GM12891 (cell line): ENCODE results near the gene ZNF532.

Experiments used
- PAX5 ChIP-seq: IDR thresholded peaks from 2 replicates; pipeline ENCODE4 v1.6.1; 2011; ENCODE audit warnings: low read length, moderate library complexity, mild to moderate bottlenecking; ENCODE audit not compliant: insufficient read depth, severe bottlenecking
- POLR2A ChIP-seq: IDR thresholded peaks from 2 replicates; pipeline ENCODE4 v1.6.1; 2011; ENCODE audit warnings: low read depth, low read length, control low read depth
- POLR2AphosphoS5 ChIP-seq: IDR thresholded peaks from 2 replicates; pipeline ENCODE4 v1.6.1; 2011; ENCODE audit warnings: low read depth, low read length, control low read depth

- TF ChIP-seq POLR2A = no peak
- peak; percentile 90 for TF ChIP-seq PAX5
- no peak for TF ChIP-seq POLR2AphosphoS5
These were observed 126.6 kb downstream of the ZNF532 start for GRCh38 chr18:58991167-58991798.
